HG02938 (cell line): ENCODE results near the gene VDR.

Source experiments
- ATAC-seq: cut with Tn5 transposase; IDR thresholded peaks from one replicate; pipeline ENCODE4 v1.9.1; 2021; ENCODE audit warnings: mild to moderate bottlenecking, moderate library complexity; ENCODE audit not compliant: unreplicated experiment

Gene VDR

DNA sequence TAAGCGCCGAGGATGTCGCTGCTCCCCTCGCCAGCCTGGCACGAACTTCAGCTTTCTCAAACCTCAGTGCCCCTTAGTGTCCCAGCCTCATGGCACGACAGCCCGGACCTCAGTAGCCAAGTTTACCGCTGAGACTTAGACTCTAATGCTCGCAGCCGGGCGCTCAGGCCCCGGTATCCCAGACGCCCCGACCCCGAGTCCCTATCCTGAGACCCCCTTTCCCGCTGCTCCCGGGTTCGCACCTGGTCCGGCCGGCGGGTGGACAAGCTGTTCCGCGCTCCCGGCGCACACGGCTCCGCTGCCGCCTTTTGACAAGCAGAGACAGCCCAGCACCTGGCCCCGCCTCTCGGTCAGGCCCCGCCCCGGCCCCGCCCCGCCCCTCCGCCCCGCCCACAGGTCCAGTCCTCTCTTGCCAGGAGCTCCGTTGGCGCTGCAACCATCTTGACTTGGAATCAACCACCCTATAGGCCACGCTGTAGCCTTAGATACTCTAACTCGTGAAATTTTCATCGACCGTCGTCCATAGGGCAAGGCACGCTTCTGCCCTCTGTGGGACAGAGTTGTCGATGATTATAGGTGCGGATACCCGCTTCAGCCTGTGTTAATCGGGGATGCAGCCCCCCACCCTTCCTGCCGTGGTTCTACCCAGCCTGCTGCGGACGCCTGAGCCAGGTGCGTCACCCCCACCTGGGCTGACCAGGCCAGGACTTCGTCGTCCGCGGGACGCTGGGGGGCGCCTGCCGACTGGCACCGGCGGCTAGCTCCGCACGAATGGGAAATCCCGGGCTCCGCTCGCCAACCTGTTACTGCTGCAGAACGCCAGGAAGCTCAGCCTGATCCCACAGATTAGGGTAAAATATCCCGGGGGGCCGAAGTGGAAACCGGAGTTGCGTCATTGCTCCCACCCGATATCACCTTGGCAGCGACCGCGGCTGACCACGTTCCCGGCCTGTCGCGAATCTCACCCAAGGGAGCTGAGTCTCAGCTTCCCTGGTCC, at the start of gene VDR:
VDR (minus strand) TSS at position 282 of the 997 bp plus-strand sequence. CDS start 25,881 bp downstream, outside the sequence.
- peak; percentile 57 for ATAC-seq

DNA sequence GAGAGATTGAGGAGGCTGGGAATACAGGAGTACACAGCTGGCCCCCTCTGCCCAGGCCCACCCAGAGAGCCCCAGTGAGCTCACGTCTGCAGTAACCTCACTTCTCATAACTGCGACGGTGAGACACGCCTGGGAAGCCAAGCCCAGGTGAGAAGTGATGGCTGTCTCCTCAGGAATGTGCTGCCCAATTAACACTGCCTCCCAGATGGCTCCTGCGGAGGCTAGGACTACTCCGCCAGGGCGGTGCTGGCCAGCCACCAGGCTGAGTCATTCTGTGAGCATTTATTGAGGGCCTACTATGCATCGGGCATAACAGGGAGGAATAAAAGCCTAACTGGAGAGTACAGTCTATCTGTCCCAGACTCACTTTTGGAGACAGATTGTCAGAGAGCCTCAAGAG, 49.3 kb upstream of the VDR start:
- no peak for ATAC-seq

DNA sequence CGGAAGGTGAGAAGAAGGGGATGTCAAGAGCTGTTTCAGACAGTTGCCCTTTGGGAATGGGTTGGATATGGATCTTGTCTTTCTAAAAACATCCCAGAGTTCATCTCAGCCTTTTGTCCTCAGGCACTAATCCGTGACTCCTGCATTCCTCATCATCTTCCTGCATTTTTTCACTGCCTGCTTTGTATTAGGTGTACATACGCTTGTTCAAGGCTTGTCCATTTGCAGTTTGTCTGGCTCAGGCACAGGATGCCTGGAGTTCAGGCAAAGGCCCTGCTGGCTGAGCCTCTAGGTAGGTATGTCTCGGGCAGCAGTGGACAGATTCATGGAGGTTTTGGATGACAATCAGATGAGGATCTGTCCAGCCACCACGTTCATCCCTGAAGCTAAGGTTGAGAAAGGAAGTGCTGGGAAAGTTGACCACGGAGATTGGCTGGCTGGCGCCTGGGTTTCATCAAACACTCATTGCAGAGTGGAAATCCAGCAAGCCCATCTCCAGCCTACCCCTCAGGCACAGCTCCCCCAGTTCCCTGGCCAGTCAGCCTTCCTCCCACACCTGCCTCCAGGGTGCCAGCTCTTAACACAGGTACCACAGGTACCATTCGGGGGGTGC, 46.2 kb upstream of the VDR start:
- ATAC-seq = no peak

DNA sequence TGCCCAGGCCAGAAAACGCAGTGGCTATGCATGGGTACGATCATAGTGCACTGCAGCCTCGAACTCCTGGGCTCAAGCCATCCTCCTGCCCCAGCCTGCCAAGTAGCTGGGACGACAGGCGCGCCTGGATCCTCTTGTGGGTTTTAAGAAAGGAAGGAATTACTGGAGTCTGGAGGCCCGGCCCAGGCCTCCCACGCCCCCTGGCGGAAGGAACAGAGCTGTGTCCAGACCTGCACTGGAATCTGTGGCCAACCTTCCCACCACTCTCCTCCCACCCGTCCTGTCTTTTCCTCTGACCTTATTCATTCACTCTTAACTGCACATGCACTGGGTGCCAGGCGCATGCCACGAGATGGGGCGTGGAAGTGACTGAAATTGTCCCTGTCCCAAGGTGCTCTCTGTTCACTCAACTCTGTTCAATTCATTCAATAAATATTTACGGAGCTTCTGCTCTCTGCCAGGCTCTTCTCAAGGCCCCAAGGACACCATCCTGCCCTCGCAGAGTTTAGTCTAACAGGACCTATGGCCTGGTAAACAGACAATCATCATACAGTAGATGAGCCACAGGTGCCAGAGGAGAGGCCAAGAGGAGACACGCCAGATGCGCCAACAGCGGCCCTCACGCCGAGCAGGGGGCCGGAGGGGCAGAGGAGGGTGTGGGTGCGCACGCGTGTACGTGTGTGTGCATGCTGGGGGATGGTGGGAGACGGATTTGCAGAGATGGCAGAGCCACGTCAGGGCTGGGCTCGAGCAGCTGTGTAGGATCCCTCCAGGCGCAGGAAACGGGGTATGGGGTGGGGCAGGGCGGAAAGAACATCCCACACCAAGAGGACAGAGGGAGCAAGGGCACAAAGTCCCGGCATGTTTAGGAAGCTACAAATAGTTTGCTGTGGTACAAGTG, 44.9 kb upstream of the VDR start:
- no peak for ATAC-seq

DNA sequence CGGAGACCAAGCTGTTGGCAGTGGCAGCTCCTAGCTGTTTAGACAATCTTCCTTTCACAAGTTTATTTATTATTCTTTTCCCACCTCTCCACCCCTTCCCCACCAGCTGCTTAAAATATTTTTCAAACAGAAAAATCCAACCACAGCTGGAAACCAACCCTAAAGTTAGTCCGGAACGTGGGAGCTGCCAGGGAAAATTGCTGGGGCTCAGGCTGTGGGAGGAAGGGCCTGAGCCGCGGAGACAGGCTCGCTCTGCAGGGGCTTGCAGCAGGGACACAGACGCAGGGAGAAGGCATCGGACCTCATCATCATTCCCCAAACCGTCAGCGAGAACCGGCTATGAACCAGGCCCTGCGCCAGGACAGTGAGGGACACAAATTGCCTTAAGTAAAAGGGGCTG, 42.5 kb upstream of the VDR start:
- ATAC-seq = no peak

DNA sequence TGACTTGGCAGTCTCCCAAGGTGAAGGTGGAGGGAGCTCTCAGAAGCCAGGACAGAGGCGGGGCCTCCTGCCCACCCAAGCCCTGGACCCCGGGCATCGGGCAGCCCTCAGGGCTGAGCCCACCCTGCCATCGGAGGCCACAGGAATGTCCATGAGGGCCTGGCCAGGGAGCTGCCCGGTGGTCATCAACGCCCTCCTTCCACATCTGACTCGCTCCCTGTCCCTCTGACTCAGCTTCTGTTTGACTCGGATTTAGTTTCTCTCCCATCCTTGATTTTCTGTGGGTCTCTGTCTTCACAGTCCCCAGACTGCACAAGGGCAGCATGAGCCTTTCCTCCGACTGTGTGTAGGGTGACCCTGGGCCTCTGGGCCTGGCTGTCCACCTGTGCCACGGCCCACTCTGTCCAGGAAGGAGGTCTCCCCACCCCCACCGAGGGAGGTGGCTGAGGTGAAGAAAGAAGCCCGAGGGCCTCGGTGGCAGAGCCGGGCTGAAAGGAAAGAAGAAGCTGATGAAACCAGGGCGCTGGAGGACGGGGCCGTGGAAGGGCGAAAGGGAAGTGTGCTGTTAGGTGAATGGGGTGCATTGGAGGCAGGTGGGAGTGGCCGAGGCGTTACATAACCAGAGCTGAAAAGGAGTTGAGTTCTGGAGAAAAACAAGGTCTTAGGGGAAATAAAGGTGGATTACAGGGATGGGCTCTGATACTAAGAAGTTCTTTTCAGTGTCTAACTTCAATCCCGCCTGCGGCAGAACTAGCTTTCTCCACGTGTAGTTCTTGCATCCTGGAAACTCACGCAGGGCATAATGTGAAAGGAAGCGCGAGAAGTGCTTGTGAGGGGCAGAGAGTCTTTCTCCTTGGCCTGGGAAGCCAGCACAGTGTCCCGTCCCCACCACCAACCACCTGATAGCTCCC, 41.9 kb upstream of the VDR start:
- no peak for ATAC-seq

DNA sequence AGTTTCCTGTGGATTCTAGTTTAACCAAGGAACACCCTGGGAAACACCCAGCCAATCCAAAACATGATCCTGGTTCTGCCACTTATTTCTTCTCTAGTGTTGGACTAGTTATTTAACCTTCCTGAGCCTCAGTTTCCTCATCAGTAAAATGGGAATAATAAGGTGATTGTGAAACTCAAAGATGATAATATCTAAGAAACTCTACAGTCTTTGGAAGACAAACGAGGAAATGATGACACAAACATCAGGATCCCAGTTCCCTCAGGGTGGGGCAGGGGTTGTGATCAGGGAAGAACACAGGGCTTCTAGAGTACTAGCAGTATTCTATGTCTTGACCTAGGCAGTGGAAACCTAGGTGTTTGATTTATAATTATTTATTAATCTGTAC, 40.5 kb upstream of the VDR start:
- no peak for ATAC-seq

DNA sequence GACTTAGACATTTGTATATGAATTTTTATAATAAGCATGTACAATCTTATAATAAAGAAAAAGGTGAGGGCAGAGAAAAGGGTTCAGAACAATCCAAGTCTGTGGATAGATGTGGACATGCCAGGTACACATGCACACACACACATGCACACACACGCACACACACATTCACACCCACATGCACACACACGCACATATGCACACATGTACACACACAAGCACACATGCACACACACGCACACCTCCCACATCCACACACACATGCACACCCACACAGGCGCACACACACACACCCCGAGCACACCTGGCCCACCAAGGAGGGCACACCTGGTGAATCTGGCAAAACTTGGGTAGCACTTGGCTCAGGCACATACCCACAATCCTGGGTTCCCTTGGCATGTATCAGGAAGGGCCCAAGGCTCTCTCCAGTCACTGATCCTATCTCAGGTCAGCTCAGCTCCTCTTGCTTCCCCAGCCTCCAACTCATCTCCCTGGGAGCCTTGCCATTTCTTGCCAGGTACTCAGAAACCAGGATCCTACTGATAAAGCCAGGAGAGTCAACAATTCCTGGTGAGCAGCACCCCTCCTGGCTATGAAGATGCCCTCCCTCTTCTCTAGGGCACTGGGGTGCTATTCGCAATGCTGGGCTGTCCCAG, 40.0 kb upstream of the VDR start:
- no peak for ATAC-seq

DNA sequence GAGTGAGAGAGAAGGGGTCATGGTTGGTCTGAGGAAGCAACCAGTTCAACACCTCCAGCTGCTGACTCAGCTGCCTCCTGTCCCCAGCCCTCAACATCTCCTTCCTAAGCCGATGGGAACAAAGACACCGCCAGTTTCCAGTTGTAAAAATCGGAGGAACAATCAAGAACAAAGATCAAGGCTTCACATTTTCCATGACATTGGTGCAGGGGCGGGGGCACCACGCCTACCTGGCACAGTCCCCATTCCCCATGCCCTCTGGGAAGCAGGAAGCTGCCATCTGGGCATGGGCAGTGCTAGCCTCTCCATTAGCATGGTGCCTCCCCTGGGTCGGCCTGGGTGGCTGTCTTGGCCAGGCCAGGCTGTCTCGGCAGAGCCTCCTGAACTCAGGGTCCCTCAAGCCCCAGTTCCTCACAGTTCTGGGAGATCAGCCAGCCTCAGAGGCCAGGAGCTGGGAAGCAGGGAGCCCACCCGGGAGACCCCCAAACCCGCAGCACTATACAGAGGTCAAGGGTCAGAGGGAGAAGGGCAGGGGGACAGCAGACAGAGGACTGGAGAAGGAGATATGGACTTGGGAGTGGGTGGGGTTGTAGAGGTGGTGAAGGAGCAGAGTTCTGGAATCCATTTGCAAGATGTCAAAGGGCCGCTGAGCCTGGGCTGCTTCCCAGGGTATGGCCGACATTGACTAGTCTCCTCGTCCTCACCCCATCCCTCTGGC, 39.0 kb upstream of the VDR start:
- ATAC-seq = no peak

DNA sequence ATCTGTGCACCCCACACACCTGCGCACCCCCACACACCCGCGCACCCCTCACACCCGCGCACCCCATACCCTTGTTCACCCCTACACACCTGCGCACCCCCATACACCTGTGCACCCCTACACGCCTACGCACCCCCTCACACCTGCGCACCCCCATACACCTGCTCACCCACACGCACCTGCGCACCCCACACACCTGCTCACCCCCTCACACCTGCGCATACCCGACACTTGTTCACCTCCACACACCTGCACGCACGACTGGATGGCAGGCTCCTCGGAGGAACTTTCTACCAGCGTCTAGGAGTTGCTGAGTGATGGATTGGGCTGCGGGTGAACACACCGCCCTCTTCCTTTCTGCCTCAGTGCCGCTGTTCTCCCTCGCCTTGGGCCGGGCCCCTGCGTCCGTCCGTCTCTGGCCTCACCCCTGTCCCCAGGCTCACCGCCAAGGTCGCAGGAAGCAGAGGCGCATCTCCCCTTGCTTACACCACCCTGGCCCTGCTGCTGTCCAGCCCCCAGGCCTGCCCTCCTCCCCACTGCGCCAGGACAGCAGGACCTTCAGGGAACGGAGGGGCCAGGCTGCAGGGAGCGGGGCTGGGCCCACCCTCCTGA, 37.9 kb upstream of the VDR start:
- no peak for ATAC-seq

DNA sequence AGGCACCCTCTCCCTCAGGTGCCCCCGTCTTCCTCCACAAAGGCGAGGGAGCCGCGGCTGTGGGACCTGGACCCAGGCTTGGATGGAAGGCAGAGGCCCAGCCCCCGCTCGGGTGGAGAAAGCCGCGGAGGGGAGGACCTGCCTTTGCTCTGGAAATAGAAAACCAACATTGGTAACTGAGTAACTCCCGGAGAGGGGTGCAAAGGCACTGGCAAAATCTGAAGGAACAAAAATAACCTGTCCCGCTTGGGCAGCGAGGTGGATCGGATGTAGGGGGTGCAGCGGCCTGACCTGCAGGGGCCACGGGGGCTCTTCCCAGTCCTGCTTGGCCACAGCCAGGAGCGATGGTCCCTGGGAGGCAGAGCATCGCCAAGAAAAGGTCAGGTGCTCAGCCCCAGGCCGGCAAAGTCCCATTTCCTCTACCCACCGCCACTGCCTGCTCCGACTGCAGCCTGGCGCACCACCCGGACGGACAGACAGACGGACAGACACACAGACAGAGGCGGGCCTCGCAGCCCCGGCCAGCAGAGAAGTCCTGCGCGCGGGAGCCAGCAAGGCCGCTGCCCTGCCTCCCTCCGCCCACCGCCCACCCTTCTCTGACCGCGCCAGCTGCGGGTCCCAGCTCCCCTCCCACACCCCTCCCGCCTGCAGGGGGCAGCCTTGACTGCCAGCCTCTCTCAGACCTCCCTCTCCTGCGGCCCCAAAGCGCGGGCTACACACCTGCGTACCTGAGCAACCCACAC, 37.2 kb upstream of the VDR start:
- no peak for ATAC-seq

DNA sequence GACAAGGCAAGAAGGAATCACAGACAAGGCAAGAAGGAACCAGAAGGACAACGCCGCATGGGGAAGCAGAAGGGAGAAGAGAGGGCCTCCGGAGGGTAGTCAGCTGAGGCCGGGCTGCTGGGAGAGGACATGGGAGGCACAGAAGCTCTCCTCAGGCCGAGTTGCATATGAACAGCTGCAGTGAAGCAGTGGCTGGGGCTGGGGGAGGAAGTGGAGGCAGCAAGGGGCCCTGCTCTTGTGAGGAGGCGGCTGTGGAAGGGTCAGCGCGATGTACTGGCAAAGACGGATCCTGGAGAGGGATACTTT, 36.6 kb upstream of the VDR start:
- no peak for ATAC-seq

DNA sequence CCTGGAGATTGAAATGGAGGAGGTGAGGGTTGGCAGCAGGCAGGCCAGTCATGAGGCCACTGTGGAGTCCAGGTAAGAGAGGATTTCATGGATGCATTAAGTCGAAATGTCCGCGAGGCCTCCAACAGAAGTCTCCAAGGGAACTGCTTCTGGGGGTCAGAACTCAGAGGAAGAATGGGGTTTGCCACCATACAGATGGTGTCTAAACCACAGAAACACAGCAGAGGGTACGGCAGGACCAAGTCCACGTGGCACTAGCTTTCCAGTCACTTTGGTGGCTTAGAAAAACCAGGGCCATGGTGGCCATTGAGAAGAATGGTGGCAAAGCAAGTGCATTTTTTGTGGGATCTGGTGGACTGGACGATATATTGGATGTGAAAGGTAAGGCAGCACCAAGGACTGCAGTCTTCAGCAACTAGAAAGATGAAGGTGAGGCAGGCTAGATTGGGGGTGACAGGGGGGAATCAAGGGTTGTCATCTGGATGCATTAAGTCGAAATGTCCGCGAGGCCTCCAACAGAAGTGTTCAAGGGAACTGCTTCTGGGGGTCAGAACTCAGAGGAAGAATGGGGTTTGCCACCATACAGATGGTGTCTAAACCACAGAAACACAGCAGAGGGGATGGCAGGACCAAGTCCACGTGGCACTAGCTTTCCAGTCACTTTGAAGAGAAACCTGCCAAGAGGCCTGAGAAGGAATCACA, 36.1 kb upstream of the VDR start:
- no peak for ATAC-seq

DNA sequence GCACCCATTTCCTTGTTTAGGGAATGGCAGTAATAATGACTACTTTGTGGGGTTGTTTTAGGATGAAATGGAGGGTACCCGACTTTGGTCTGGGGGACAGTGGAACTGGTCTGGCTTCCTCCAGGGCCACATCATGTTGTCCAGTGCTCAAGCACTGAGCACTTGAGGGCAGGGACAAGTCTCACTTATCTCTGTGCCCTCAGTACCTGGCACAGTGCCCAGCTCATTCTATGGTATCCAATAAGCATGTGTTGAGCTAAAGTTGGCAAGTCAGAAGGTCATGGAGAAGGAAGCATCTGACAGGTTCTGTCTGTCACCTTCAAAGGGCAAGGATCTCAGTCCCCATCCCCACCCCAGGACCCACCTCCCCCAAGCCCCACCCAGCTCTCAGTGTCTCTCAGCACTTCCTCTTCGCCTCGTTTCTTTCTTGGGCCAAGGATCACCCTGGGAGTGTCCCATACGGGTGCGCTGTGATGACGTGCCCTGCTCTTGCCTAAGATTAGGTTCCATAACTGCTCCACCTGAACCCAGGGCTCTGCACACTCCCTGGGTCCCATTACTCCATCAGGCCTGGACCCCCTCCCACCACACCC, 34.3 kb upstream of the VDR start:
- no peak for ATAC-seq

DNA sequence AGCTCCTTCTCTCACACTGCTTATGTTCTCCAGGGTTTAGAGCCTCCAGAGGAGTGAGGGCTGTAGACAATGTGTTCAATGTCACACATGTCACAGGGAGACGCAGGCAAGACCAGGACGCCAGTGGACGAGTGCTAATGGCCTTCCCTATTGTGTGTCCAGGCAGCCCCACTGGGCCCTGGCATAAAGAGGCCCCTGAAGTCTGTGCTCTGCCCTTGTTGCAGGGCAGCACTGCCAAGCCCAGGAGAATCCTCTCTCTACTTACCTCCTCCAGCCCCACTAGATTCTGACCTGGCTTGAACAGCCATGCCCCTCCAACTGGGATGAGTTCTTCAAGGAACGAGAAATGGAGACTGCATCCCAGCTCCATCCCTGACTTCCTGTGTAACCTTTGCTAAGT, 33.8 kb upstream of the VDR start:
- ATAC-seq = no peak

DNA sequence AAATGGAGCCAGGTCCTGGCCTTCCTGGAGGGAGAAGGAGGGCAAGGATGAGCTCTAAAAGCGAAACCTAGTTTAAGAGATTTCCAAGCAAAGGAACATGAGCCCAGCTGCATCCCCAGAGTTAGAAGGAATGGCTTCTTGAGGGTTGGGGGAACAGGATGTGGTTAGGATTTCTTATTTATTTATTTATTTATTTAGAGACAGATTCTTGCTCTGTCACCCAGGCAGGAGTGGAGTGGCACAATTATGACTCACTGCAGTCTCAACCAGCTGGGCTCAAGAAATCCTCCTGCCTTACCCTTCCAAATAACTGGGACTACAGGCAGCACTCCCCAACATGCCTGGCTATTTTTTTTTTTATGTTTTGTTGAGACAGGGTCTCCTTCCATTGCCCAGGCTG, 33.3 kb upstream of the VDR start:
- no peak for ATAC-seq

DNA sequence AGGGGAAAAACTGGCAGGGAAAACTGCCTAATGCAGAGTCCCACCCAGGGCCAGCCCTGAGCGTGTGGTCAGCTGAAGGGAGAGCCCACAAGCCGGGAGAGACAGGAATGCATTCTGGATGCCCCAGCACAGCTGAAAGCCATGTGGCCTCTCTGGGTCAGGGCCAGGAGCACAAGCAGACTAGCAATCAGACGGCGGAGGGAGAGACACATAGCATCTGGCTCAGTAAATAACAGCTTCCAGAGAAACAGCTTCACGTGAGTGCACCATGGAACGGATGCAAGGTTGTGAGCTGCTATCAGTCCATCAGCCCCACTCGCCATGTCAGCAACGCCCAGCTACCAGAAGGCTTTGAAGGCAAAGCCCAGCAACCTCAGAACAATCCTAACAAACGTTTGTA, 30.4 kb upstream of the VDR start:
- ATAC-seq = no peak
